GM18526 (cell line): ENCODE measurements around the gene ADAM22.

ENCODE experiments used
- POLR2A ChIP-seq: IDR thresholded peaks from 3 replicates; pipeline ENCODE4 v1.6.1; 2011; ENCODE audit not compliant: insufficient read length; ENCODE audit errors: extremely low read depth

Gene ADAM22

DNA sequence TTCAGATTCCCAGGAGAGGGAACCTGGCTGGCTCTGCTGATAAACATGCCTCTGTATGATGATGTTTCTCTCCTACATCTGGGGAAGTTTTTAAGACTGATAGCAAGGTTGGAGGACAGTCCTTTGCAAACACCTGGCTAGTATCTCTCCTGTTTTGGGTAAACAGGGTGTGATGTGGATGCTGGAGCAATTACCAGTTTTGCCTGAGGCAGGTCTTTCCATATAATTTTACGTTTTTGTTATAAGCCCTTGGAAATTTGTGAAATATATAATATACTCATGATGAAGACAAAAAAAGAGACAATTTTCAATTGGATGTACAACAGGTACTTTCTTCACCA lies 138.6 kb downstream of the ADAM22 start:
- TF ChIP-seq POLR2A: no peak

DNA sequence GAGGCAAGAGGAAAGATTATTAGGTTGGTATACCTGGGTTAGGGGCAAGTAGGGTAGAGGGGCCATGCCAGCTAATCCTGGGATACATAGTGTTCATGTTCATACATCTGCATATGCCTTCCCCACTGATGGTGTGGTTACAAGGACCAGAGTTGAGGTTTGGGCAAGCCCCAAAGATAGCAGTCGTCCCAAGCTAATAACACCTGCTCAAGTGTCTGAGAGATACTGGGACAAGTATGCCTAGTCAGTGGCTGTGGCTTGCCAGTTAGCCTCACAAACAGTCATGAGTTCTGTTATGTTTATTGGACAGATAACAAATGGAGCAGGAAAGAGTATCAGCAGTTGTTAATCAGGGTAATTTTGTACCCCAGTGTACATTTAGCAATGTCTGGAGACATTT lies 139.6 kb downstream of the ADAM22 start:
- no peak for TF ChIP-seq POLR2A

DNA sequence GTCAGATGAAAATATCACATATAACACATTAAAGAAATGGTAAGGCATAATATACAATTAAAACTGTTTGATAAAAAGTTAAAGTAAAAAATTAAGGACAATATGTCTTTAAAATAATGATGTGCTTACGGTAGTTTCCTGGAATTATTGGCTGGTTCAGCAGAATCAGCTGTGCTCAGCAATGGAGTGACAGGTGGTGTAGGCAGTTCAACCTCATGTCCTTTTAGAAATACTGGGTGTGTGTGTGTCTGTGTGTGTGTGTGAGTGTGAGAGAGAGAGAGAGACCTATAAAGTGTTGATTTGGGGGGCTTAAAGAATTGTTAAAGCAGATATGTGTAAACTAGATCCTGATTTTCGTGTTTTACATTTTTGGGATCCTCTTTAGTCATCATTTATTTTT lies 141.2 kb downstream of the ADAM22 start:
- no peak for TF ChIP-seq POLR2A

DNA sequence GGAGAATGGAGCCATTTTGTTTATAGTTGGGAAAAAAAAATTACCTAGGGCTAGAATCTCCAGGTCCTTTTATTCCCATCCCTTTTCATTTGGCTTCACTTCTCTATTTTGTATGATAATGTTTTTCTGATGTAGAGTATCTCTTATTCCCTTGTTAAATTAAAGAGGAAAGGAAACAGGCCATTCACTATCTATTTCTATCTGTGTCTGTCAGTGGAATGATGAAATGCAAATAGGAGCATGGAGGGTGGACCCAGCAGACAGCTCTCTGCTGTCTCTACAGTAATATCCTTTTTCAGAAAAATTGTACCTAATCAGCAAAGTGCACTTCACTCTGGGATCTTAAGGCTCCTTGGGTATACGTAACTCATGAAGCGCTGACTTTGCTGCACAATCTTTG lies 149.8 kb downstream of the ADAM22 start:
- TF ChIP-seq POLR2A: no peak

DNA sequence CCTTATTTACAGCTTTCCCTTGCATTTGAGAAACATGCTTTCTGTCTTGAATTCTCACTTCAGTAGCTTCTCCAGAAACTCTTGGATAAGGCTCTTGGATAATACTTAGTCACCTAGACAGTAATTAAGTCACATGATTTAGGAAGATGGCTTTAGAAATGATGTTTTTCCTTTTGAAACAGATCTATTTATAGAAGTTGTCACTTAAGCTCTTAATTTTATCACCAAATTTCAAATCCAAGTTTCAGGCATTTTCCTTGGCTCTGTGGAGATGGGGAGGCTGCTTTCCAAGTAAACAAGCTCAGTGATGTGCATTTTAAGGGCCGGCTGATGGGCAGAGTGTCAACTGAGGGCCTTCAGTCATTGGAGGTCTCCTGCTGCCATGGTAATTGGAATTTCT lies 155.5 kb downstream of the ADAM22 start:
- TF ChIP-seq POLR2A: no peak

DNA sequence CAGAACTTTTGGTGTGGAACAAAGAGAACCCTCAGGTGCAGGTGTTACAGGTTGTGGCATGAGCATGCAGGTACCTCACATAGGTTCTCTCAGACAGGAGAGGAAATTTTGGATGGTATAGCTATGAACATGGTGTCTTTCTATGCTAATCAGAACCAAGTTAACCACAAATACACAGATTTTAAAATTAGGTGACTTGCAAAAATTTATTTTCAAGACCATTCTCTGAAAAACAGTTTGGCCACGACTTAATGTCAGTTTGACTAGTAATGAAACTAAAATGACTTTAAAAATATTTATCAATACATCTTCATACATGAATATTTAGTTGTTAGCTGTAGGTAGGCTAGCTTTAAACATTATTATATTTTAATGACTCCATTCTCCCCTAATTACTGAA lies 156.2 kb downstream of the ADAM22 start:
- no peak for TF ChIP-seq POLR2A

DNA sequence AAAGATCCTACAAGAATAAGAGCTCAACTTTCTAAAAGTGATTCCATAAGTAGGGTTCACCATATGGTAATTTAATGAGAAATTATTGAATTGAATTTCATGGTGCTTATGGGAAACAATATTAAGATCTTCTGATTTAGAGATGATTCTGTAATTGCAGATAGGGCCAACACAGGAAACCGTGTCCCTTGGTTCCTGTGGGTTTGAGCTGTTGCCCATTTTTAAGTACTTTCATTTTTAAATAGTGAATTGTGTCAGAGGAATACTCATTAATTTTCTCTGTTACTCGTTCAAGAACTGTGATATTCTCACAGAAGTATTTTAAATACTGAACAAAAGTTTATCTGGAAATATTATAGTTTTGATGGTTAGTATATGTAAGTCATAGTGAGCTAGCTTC lies 156.6 kb downstream of the ADAM22 start:
- no peak for TF ChIP-seq POLR2A

DNA sequence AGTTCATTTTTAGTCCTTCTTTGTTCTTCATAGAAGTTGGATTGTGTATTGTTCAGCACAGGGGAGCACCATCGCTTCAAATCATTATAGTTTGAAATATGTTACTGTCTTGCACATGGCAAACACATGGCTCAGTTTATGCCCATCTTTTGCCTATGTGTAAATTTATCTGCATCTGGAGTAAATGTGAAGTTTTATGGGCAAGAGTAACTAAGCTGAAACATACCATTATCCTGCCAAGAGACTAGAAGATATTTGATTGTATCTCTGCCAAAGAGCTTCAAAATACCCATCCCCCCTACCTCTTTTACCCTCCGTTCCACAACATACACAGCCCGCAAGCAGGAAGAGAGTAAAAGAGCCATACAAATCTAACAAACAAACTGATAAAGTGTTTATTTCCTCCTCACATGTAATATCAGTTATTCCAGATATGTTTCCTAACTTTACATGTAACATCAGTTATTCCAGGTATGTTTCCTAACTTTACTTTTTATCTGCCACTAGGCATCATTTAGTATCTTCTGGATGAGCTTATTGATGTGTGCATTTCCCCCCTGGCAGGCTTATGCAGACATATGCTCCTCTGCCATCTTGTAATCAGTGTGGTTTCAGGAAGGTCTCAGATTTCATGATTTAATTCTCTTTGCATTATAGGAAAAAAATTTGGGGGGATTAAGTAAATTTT lies 158.1 kb downstream of the ADAM22 start:
- TF ChIP-seq POLR2A: no peak

DNA sequence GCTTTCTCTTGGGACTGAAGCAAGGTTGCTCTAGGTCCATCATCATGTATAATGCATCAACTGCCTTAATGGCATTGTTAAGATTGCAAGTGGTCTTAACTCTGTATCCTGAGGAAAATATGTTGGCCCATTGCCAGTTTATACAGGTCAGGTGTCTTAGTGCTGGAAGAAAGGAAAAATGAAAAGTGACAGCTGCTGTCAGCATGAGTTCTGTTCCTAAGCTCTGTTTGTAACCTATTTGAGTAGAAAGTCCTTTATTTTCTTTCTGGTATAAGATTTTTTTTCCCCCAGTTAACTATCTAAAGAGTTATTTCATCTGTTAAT lies 158.6 kb downstream of the ADAM22 start:
- TF ChIP-seq POLR2A: no peak

DNA sequence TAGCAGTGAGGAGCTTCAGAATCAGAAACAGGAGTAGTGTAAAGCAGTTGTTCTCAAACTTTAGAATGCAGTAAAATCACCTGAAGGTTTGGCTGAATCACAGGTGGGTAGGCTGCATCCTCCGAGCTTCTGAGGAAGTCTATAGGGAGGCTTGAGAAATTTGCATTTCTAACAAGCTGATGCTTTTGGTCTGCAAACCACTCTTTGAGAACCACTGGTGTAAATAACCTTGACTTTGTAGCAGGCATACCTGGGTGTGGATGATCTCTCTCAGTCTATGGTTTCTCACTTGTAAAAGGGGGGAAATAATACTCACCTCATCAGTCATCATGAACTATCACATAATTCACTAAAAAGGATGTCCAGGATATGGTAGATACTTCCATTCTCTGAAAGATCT lies 167.7 kb downstream of the ADAM22 start:
- TF ChIP-seq POLR2A: no peak

DNA sequence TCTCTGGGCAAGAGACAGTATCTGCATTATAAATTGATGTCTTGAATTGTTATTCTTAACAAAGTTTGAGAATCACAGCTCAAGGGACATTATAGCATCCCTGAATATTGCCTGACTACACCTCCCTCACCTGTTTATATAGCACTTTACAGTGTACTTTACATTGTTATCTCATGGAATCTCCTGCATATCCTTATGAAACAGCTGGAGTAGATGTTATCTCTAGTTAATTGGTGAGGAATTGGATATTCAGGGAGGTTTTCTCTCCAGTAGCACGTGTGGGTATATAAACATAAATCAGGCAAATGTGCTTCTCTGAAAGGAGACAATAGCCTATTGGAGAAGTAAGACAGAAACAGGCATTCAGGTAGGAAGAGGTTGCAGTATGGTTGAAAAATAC lies 168.6 kb downstream of the ADAM22 start:
- no peak for TF ChIP-seq POLR2A

DNA sequence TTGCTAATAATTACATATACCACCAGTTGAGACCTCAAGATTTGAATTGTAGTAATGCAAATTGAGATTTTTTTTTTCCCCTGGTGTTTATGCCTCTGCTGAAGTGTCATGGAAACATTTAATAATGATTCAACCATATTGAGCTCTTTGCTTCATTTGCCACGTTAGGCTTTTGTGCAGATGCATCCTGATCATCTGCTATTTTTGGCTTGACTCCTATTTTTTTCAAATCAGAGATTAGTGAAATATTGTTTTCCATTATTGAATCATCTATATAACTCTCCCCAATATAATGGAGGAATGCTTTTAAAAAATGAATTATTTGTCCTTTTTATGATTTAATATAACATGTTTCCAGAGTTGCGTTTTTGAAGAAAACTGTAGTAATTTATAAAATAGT lies 170.7 kb downstream of the ADAM22 start:
- no peak for TF ChIP-seq POLR2A

DNA sequence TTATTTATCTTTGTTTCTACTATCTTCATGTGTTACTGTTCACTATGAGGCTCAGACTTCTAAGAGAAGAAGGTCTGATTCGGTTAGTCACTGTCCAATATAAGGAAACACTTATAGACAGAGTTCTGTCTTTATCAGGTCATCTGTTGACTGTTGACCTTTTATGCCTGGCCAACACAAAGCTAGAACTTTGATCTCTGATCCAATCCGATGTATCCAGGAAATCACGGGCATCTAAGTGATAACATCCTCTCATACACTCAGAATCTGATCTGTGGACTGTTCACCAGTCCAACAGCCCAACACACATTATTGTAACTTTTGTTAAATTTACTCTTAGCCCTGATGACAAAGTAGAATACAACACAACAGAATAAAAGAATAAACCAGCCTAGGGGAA lies 171.2 kb downstream of the ADAM22 start:
- no peak for TF ChIP-seq POLR2A

DNA sequence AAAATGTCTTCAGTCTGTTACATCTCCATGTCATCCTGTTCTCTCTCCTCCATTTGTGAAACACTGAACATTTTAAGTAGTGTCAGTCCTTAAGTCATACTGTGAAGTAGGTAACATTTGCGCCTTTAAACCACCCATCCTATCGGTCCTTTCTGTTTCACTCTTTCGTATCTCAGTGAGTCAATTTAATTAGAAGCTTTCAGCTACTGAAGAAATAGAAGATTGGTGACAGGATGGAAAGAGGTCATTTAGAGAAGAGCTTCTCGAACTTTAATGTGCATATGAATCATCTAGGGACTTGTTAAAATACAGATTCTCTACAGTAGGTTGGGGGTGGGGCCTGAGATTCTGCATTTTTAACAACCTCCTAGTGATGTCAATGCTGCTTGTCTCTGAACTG lies 172.4 kb downstream of the ADAM22 start:
- no peak for TF ChIP-seq POLR2A

DNA sequence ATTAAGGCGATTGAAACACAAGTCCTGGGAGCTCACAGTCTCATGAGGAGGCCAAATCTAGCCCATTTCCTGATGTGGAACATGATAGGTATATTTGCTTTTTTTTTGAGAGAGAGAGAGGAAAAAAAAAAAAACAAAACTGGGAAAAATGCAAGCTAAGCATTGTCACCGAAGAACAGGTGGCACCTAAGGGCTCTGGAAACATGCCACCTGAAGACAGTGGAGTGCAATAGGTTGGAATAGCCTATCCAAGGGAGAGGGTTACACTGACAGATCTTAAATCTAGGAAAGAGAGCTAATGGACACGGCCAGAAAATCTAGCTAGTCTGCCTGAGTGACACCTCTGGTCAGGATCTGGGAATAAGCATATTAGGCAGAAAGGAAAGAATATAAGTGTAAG lies 175.6 kb downstream of the ADAM22 start:
- TF ChIP-seq POLR2A: no peak

DNA sequence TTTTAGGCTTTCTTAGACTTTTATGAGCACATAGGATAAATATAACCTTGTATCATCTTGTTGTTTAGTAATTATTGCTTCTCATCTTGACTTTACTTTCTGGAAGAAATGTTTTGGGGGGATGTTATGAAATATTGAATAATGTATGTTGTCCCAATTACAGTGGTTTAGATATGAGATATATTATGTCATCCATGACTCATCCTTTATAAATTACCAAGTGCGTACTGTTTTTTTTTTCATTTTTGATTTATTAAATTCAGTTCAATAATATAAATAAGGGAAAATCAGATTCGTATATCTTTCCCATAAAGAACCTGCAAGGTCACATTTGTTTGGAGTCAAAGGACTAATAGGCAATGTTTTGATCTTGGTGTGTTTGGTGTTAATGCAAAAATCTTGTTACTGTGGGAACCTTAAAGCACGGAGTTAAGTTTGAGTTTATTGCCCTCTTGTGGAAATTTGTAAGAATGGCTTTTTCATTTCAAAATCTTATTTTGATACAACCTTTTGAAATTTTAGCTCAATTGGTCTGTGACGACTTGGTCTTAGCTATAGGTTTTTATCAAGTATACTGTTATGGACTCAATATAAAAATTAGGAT lies 177.2 kb downstream of the ADAM22 start:
- no peak for TF ChIP-seq POLR2A

DNA sequence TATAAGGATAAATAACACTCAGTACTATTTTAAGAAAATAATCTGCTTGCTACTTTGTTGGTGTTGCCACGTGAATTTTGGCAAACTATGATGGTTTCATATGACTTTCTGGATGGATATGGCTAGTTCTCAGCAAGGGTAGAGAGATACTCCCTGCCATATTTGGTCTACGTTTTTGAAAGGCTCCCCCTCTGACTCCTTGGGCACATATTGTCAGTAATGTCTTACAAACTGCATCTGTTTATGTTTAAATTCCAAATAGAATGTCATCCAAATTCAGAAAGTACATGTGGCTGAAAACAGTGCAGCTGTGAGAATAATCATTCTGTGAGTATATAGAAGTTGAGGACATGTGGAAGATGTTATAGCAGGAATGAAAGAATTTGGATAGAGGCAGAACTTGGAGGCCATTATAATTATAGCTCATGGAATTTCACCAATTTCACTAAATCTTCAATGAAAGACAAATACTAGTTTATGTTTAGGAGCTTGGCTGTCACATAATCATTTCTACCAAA lies 178.0 kb downstream of the ADAM22 start:
- TF ChIP-seq POLR2A: no peak
